K562 (cell line): ENCODE measurements around the gene IFITM2. TPM values are rescaled to one million over a fixed set of nuclear protein-coding genes. Genes with fewer than 3 reads are reported as not detected.

Experiments used
- ATF3 ChIP-seq, 2 experiments: fragments of 450-650 bp in 1 of 2; sonication (generic) in 1 of 2; formaldehyde crosslinking in 1 of 2; IDR thresholded peaks in 1 of 2; conservative IDR thresholded peaks in 1 of 2; 2 replicates each; pipeline versions ENCODE4 v1.6.1 to v1.8.1; 2016 to 2023; ENCODE audit warnings: mild to moderate bottlenecking in 2 of 2, moderate library complexity in 2 of 2, inconsistent platforms in 1 of 2, missing genetic modification reagents in 1 of 2
- BACH1 ChIP-seq: fragments of 200-800 bp; sonication (Bioruptor generic); IDR thresholded peaks from 2 replicates; pipeline ENCODE4 v1.6.1; 2016; ENCODE audit warnings: missing genetic modification characterization, missing compliant biosample characterization
- CEBPZ ChIP-seq: fragments of 150-350 bp; IDR thresholded peaks from 2 replicates; pipeline ENCODE4 v1.6.1; 2014; ENCODE audit warnings: low read depth, mild to moderate bottlenecking, low read length, borderline replicate concordance
- CREB1 ChIP-seq, 2 experiments: sonication (generic) in 1 of 2; formaldehyde crosslinking in 1 of 2; IDR thresholded peaks; 2 replicates each; pipeline versions ENCODE4 v1.6.1 to v1.8.0; 2012 to 2022; ENCODE audit warnings: inconsistent platforms in 1 of 2, mild to moderate bottlenecking in 1 of 2, missing genetic modification reagents in 1 of 2, moderate library complexity in 1 of 2
- FOS ChIP-seq: IDR thresholded peaks from 3 replicates; pipeline ENCODE4 v1.6.1; 2011; ENCODE audit not compliant: insufficient read length; ENCODE audit errors: extremely low read depth
- FOXA3 ChIP-seq, 2 experiments: fragments of 450-650 bp in 1 of 2; sonication (generic) in 1 of 2; formaldehyde crosslinking; IDR thresholded peaks in 1 of 2; conservative IDR thresholded peaks in 1 of 2; 2 replicates each; pipeline versions ENCODE4 v1.4.0 to v1.8.0; 2020 to 2022; ENCODE audit warnings: mild to moderate bottlenecking in 2 of 2, missing genetic modification reagents in 1 of 2
- HDGF ChIP-seq: fragments of 450-650 bp; IDR thresholded peaks from 2 replicates; pipeline ENCODE4 v1.6.1; 2016
- MCM3 ChIP-seq: fragments of 450-650 bp; IDR thresholded peaks from 2 replicates; pipeline ENCODE4 v1.6.1; 2016
- MEF2D ChIP-seq: conservative IDR thresholded peaks from 2 replicates; pipeline ENCODE4 v1.6.1; 2016; ENCODE audit warnings: low read depth, missing genetic modification characterization, missing compliant biosample characterization
- NCOA2 ChIP-seq, 2 experiments: fragments of 450-650 bp; IDR thresholded peaks; 2 replicates each; pipeline ENCODE4 v1.6.1; 2018; ENCODE audit warnings: mild to moderate bottlenecking in 2 of 2, moderate library complexity in 1 of 2; ENCODE audit not compliant: partially characterized antibody in 2 of 2
- NR3C1 ChIP-seq: sonication (generic); formaldehyde crosslinking; IDR thresholded peaks from 2 replicates; pipeline ENCODE4 v1.8.1; 2022; ENCODE audit warnings: missing genetic modification reagents
- SMARCA4 ChIP-seq: fragments of 450-650 bp; IDR thresholded peaks from 2 replicates; pipeline ENCODE4 v1.6.1; 2016
- TOE1 ChIP-seq, 2 experiments: fragments of 450-650 bp in 1 of 2; sonication (generic) in 1 of 2; formaldehyde crosslinking in 1 of 2; IDR thresholded peaks; 2 replicates each; pipeline versions ENCODE4 v1.7.1 to v1.8.0; 2016 to 2022; ENCODE audit warnings: borderline replicate concordance in 2 of 2, mild to moderate bottlenecking in 2 of 2, antibody characterized with exemption in 1 of 2, inconsistent platforms in 1 of 2, low read depth in 1 of 2, missing genetic modification reagents in 1 of 2, moderate library complexity in 1 of 2
- ZBTB17 ChIP-seq: fragments of 450-650 bp; formaldehyde crosslinking; IDR thresholded peaks from 2 replicates; pipeline ENCODE4 v1.4.0; 2020; ENCODE audit warnings: mild to moderate bottlenecking
- polyA plus RNA-seq, 8 experiments: library from polyadenylated mRNA; depleted of rRNA in 4 of 8; stranded (reverse) in 5 of 8; unstranded in 3 of 8; fragments of >200 nt; fragmentation: Nextera tagmentation in 2 of 8; fragmentation: Illumina TruSeq in 1 of 8; extraction: Ambion mirVana in 2 of 8; extraction: Trizol in 1 of 8; gene quantifications; 2 replicates each; pipeline versions ENCODE4 v1.2.1 to v1.2.3, GENCODE V29; 2011 to 2014; ENCODE audit warnings: inconsistent platforms in 1 of 8, missing spikeins in 1 of 8
- total RNA-seq, 7 experiments: library from RNA; depleted of rRNA in 6 of 7; stranded (reverse); fragments of >200 nt in 6 of 7; fragmentation: Illumina TruSeq in 2 of 7; extraction: Trizol in 2 of 7; gene quantifications; 2 replicates each; pipeline versions ENCODE4 v1.2.1 to v1.2.3, GENCODE V29; 2011 to 2021; ENCODE audit warnings: low replicate concordance in 1 of 7
- TF ChIP-seq, protein P1 (sequence below): IDR thresholded peaks from 2 replicates; pipeline ENCODE4 v1.6.1; 2014; ENCODE audit warnings: antibody characterized with exemption
- TF ChIP-seq, protein P2 (sequence below): fragments of 450-650 bp; IDR thresholded peaks from 2 replicates; pipeline ENCODE4 v1.6.1; 2014; ENCODE audit warnings: low read depth, mild to moderate bottlenecking, moderate library complexity, borderline replicate concordance
- TF ChIP-seq, protein P3 (sequence below): fragments of 450-650 bp; IDR thresholded peaks from 2 replicates; pipeline ENCODE4 v1.6.1; 2016

Gene IFITM2
- total and polyA plus RNA-seq, 9 of the 15 experiments (the other 6 are each of a cell fraction or from before 2014, with no cell fraction given), result 52.8 to 4,872 (median 356) TPM

DNA sequence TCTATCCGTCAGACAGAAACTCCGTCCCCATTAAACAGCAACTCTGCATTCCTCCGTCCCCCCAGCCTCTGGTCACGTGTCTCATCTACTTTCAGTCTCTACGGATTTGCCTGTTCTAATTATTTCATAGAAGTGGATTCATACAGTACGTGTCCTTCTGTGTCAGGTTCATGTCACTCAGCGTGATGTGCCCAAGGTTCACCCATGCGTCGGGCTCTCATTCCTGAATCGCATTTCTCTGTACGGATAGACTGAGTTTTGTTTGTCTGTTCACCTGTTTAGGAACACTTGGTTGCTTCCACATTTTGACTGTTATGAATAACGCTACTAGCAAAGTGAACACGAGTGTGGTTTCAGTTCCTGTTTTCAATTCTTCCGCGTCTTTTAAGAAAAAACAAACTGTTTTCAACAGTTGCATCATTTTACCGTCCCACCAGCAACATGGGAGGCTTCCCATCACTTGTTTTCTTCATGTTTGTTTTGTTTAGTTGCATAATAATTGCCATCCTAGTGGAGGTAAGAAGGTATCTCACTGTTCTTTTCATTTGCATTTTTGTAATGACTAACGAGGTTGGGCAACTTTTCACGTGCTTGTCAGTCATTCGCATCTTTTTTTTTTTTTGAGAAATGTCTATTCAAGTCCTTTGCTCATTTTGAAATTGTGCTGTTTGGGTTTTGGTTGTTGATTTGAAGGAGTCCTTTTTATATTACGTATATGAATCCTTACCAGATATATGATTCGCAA is 38.3 kb upstream of the IFITM2 start (continued):
- TF ChIP-seq, protein P1, sequence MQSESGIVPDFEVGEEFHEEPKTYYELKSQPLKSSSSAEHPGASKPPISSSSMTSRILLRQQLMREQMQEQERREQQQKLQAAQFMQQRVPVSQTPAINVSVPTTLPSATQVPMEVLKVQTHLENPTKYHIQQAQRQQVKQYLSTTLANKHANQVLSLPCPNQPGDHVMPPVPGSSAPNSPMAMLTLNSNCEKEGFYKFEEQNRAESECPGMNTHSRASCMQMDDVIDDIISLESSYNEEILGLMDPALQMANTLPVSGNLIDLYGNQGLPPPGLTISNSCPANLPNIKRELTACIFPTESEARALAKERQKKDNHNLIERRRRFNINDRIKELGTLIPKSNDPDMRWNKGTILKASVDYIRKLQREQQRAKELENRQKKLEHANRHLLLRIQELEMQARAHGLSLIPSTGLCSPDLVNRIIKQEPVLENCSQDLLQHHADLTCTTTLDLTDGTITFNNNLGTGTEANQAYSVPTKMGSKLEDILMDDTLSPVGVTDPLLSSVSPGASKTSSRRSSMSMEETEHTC, result peak; percentile 70; the same call in 1 of the 2 replicates
- TF ChIP-seq MEF2D (tag), result peak; percentile 34; the same call in 1 of the 2 replicates
- peak; percentile 58; the same call in 1 of the 2 replicates for TF ChIP-seq SMARCA4
- no peak for TF ChIP-seq MCM3
- no peak for TF ChIP-seq HDGF
- TF ChIP-seq, protein P2, sequence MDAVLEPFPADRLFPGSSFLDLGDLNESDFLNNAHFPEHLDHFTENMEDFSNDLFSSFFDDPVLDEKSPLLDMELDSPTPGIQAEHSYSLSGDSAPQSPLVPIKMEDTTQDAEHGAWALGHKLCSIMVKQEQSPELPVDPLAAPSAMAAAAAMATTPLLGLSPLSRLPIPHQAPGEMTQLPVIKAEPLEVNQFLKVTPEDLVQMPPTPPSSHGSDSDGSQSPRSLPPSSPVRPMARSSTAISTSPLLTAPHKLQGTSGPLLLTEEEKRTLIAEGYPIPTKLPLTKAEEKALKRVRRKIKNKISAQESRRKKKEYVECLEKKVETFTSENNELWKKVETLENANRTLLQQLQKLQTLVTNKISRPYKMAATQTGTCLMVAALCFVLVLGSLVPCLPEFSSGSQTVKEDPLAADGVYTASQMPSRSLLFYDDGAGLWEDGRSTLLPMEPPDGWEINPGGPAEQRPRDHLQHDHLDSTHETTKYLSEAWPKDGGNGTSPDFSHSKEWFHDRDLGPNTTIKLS, result no peak
- peak; percentile 92 for TF ChIP-seq TOE1 (IDR thresholded peaks at IDR 0.05; ENCODE audit: borderline replicate concordance)
- no peak for TF ChIP-seq TOE1 (CRISPR knock-in tag; IDR thresholded peaks at IDR 0.05; ENCODE audit: borderline replicate concordance, low read depth)
- TF ChIP-seq ATF3 (IDR thresholded peaks at IDR 0.05), result peak; percentile 96
- peak; percentile 70 for TF ChIP-seq ATF3 (CRISPR knock-in tag; conservative IDR thresholded peaks at IDR 0.05)
- 0 out of 2 replicates have a peak, but pooled peaks have one; percentile 8 for TF ChIP-seq ZBTB17
- TF ChIP-seq FOXA3 (CRISPR knock-in tag; conservative IDR thresholded peaks at IDR 0.05 in 1 of 2, IDR thresholded peaks at IDR 0.05 in 1 of 2), result peak in 1 of 2 experiments; percentile 41; a peak in 1 of 4 replicates
- TF ChIP-seq CEBPZ, result no peak
- no peak for TF ChIP-seq FOS
- TF ChIP-seq NR3C1, result no peak
- no peak for TF ChIP-seq CREB1 (IDR thresholded peaks at IDR 0.05)
- 0 out of 2 replicates have a peak, but pooled peaks have one; percentile 33 for TF ChIP-seq CREB1 (CRISPR knock-in tag; IDR thresholded peaks at IDR 0.05)
- TF ChIP-seq, protein P3, sequence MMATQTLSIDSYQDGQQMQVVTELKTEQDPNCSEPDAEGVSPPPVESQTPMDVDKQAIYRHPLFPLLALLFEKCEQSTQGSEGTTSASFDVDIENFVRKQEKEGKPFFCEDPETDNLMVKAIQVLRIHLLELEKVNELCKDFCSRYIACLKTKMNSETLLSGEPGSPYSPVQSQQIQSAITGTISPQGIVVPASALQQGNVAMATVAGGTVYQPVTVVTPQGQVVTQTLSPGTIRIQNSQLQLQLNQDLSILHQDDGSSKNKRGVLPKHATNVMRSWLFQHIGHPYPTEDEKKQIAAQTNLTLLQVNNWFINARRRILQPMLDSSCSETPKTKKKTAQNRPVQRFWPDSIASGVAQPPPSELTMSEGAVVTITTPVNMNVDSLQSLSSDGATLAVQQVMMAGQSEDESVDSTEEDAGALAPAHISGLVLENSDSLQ, result peak; percentile 90
- peak; percentile 21; the same call in 1 of the 2 replicates for TF ChIP-seq BACH1
- no peak for TF ChIP-seq NCOA2 (IDR thresholded peaks at IDR 0.05; ENCODE audit: partially characterized antibody in 2 of 2)
